ENCODE measurements around the gene RALGPS2.
"Not testable (repeated sequence)": the region's sequence is repeated elsewhere in the genome, so short reads cannot be mapped to it uniquely, and the experiment has no call there.

Gene RALGPS2

DNA sequence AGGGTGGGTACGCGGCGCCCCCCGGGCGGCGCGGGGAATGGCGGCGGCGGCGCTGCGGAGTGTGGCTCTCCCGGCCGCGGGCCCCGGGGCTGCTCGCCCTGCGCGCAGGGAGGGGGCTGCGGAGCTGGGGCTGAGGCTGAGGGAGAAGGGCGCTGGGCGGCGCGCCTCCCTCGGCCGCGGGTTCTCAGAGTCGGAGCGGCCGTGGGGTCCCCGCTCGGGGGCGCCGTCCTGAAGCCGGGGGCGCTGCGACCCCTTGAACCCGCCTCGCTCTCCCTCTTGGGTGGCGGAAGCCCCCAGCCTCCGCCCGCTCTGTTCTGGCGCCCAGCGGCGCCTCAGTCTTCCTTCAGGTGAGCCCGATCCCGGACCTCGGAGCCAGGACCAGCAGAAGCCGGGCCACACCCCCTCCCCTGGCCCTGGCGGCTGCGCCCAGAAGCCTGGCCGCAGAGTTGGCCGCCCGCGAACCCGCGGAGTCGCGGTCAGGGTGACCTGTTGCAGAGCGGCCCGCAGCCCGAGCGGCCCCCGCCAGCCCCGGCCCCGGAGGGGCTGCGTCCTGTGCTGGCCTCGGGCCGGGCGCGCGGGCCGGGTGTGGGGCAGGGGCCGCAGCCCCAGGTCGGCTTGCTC lies 532 bp downstream of the RALGPS2 start:
- peak; percentile 8 for DNase-seq

GRCh38 chr1:178726087-178726517 lies 1.1 kb downstream of the RALGPS2 start:
- DNase-seq = peak; percentile 34

DNA sequence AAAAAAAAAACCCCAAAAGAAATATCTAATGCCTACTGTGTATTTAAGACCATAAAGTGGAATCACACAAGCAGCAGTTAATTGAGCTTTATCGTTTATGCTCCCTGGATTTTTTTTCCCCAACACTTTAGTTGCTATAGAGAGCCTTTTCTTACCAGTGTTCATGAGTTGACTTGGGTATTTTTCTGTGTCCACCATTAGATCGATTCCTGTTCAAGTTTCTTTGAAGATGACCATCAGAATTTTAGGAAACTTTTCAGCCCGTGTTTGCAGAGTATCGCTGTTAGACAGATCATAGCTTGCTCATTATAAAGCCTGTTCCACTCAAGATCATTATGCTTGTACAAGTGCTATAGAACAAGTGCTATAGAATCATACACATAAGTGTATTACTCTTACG lies 1.5 kb downstream of the RALGPS2 start:
- no peak for DNase-seq

DNA sequence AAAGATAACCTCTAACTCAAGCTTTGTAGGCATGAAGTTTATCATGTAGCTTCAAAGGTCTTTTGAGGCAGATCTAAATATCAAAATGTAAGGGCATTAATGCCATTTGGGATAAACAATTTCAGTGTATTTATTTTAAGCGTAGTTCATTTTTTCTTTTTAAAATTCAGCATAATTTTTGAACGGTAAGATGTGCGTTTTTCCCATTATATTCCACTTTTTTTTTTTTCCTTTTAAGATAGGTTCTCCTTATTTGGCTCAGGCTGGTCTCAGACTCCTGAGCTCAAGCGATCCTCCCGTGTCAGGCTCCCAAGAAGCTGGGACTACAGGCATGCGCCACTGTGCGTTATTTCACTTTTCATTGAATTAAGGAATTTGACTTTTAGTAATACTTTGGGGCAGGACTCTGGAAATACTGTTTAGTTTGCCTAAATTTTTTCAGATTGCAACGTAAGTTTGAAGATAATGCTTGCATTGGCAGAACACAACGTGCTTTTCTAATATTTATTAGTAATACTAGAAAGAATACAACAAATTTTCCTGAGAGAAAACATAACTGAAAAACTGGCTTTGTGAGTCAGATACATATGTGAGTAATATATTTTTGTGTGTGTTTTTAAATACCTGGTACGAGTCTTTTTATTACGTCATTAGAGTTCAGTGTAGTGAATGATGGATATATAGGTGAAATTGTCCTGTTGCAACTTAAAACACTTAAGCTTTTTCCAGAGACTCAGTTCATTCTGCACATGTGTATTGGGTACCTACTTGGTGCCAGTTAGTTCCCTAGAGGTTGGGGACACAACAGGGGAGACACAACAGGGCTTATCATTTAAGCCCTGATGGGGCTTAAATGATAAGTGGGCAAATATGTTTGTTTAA lies 2.2 kb downstream of the RALGPS2 start:
- DNase-seq = no peak

DNA sequence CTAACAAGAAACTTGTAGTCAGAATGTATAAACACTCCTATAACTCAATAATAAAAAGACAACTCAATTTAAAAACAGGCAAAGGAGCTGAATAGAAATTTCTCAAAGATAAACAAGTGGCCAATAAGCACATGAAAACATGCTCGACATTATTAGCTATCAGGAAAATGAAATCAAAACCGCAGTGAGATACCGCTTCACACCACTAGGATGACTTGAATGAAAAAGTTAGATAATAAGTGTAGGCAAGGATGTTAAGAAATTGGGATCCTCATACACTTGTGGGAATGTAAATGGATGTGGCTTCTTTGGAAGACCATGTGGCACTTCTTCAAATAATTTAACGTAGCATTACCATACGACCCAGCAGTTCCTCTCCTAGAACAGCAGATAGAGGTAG lies 8.9 kb downstream of the RALGPS2 start:
- no peak for DNase-seq

- no peak for DNase-seq
These were observed 13.7 kb downstream of the RALGPS2 start for GRCh38 chr1:178738780-178739179.

- no peak for DNase-seq
These were observed 14.4 kb downstream of the RALGPS2 start for GRCh38 chr1:178739285-178740045.

- no peak for DNase-seq
These were observed 15.4 kb downstream of the RALGPS2 start for GRCh38 chr1:178740491-178740890.

- DNase-seq = no peak
These were observed 15.9 kb downstream of the RALGPS2 start for GRCh38 chr1:178740924-178741323.

DNA sequence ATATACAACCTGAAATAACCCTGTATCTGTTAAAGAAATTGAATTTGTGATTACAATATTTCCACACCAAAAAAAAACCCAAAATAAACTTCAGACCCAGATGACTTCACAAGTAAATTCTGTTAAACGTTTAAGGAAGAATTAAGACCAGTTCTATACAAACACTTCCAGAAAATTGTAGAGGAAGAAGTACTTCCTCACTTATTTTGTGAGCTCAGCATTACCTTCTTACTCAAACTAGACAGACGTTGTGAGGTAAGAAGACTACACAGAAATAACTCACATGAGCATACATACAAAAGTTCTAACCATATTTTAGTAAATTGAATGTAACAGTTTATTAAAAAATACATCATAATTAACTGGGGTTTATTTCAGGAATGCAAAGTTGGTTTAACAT lies 18.8 kb downstream of the RALGPS2 start:
- DNase-seq = no peak

DNA sequence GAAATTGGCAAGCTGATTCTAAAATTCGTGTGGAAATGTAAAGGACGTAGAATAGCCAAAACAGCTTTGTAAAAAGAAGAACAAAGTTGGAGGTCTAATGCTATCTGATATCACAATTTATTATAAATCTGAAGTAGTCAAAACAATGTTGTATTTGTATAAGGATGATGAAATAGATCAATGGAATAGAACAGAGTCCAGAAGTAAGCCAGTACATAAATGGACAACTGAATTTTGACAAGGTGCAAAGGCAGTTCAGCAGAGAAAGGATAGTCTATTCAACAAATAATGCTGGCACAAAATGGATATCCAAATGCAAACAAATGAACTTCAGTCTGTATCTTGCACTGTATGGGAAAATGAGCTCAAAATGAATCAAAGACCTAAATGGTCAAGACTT lies 20.2 kb downstream of the RALGPS2 start:
- DNase-seq = no peak

DNA sequence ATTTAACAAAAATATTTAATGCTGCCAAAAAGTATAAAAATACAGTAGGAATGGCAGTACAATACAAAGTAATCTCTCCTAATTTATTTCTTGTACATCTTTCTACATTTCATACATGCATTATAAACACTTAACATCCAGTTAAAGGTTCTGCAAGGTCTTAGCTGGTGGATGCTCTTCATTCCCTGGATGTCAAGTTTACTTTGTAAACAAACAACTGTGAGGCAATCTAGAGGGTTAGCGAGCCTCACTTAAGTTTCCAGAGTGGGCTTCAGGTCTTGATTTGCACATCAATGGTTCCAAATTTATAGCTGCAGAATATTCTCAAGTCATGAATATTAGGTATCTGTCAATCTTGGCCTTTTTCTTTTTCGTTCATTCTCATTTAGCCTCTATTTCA lies 21.3 kb downstream of the RALGPS2 start:
- no peak for DNase-seq

- not testable (repeated sequence) for DNase-seq
These were observed 22.3 kb downstream of the RALGPS2 start for GRCh38 chr1:178747361-178747760.

- no peak for DNase-seq
These were observed 24.6 kb downstream of the RALGPS2 start for GRCh38 chr1:178749581-178750166.

- DNase-seq = no peak
These were observed 26.0 kb downstream of the RALGPS2 start for GRCh38 chr1:178751046-178751445.

- no peak for DNase-seq
These were observed 27.8 kb downstream of the RALGPS2 start for GRCh38 chr1:178752891-178753290.

GRCh38 chr1:178754655-178755256 lies 29.7 kb downstream of the RALGPS2 start:
- DNase-seq = not testable (repeated sequence)

DNA sequence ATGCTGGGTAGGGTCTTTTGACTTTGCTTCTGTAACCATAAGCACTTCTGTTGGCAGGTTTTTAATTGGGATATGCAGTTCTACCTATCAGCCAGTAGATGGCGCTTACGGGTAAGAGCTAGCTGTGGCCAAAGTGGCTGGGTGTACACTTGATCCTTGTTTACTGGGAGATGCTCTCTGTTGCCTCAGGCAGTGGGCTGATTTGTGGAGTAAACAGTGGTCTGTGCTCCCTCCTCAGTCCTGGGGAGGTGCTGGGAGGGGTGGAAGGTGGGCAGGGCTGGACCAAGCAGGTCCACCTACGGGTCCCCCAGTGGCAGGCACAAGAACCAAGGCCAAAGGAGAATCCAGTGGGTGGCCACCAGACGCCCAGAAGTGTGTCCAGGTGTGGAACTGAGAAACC lies 43.4 kb downstream of the RALGPS2 start:
- DNase-seq = no peak

GRCh38 chr1:178772952-178773351 lies 47.9 kb downstream of the RALGPS2 start:
- no peak for DNase-seq

- no peak for DNase-seq
These were observed 49.2 kb downstream of the RALGPS2 start for GRCh38 chr1:178774263-178774662.

DNA sequence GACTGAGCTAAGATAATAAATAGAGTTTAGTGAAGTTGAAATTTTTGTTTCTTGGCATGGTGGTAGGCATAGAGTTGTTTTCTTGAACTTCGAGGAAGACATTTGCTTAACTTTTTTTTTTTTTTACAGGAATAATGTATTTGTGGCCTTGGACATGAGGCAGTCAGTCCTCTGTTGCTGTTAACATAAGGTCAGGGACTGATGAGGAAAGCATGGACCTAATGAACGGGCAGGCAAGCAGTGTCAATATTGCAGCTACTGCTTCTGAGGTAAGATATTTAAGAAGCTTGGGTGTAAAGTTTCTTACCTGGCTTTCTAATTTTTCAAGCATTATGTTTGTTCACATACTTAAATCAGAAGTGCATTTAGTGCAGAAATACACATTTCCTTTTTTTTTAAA lies 51.5 kb downstream of the RALGPS2 start:
- no peak for DNase-seq

DNA sequence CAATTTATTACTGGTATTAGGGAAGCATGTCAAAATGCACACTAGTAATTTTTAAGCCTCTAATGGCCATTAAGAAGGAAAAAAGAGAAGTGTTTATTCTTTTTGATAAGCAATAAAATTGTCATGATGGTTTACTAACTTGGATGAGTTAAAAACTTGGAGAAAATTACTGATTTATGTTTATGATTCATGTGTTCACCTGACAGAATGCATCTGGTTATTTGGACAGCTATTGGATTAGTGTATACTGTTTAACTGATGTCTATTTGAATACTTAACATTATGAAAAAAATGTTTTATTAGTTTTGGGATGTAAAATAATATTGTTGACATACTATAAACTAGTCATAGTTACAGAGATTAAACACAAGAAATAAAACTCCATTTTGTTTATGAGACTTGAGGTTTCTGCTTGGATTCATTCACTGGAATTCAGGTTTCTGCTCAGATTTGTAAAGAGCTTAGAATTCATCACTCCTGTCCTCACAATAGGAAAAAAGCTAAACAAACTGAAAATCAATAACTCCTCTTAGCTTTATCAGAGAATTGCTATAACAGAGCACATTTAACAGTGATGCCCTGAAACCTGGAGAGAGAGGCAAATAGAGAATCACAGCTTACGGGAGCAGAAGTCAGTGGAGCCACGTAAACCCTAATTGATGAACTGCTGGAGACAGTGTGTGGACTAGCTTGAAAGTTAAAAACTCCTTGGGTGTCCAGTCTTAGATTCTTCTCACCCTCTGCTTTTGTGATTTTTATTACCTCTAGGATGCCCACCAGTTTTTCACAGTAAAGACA lies 56.7 kb downstream of the RALGPS2 start:
- DNase-seq = no peak
